CD14-positive monocyte (primary cell): Measurements from ENCODE around the gene TFDP2. TPM values are rescaled to one million over a fixed set of nuclear protein-coding genes. Genes with fewer than 3 reads are reported as not detected.

Experiments
- DNase-seq, 3 donors: peaks; one replicate each; pipeline ENCODE4 v3.0.0-alpha.2; 2011 to 2022
- H2AFZ ChIP-seq: 2 replicates; pipeline ENCODE4 v1.6.0; 2012; ENCODE audit warnings: mild to moderate bottlenecking, low read depth, low read length, inconsistent platforms; ENCODE audit not compliant: insufficient read depth, poor library complexity, severe bottlenecking
- H3K27ac ChIP-seq, 2 donors: 1 replicate in 1 of 2; 2 replicates in 1 of 2; pipeline ENCODE4 v1.5.1; 2012 to 2013; ENCODE audit warnings: low read length in 2 of 2, control low read depth in 1 of 2, inconsistent platforms in 1 of 2, low read depth in 1 of 2, mild to moderate bottlenecking in 1 of 2
- H3K27me3 ChIP-seq, 2 donors: one replicate each; pipeline versions ENCODE4 v1.6.0 to v1.6.1; 2011 to 2013; ENCODE audit warnings: low read length in 2 of 2; ENCODE audit not compliant: control insufficient read depth in 2 of 2, insufficient read depth in 2 of 2
- H3K36me3 ChIP-seq, 2 donors: replicated peaks in 1 of 2; 1 replicate in 1 of 2; 2 replicates in 1 of 2; pipeline versions ENCODE4 v1.5.1 to v1.6.1; 2012 to 2013; ENCODE audit warnings: low read length in 2 of 2, control low read depth in 1 of 2, inconsistent platforms in 1 of 2, mild to moderate bottlenecking in 1 of 2; ENCODE audit not compliant: insufficient read depth in 2 of 2, control insufficient read depth in 1 of 2
- H3K4me1 ChIP-seq, 2 donors: 1 replicate in 1 of 2; 2 replicates in 1 of 2; pipeline versions ENCODE4 v1.5.1 to v1.6.1; 2012 to 2013; ENCODE audit warnings: low read length in 2 of 2, control low read depth in 1 of 2, inconsistent platforms in 1 of 2, mild to moderate bottlenecking in 1 of 2, moderate library complexity in 1 of 2; ENCODE audit not compliant: insufficient read depth in 2 of 2, control insufficient read depth in 1 of 2
- H3K4me2 ChIP-seq: replicated peaks from 2 replicates; pipeline ENCODE3; 2012; ENCODE audit warnings: low read length, moderate library complexity, mild to moderate bottlenecking; ENCODE audit not compliant: poor library complexity, severe bottlenecking; ENCODE audit errors: extremely low read depth
- H3K4me3 ChIP-seq, 3 experiments: fragments of 200-600 bp in 1 of 3; sonication (generic) in 1 of 3; replicated peaks in 1 of 3; 1 replicate in 2 of 3; 2 replicates in 1 of 3; pipeline ENCODE4 v1.5.1; 2011 to 2013; ENCODE audit warnings: low read length in 3 of 3, mild to moderate bottlenecking in 3 of 3, control low read depth in 2 of 3, low read depth in 2 of 3, inconsistent platforms in 1 of 3, moderate library complexity in 1 of 3
- H3K79me2 ChIP-seq: 2 replicates; pipeline ENCODE4 v1.6.0; 2012; ENCODE audit warnings: mild to moderate bottlenecking, control low read depth, inconsistent platforms, low read length, moderate library complexity; ENCODE audit not compliant: insufficient read depth
- H3K9ac ChIP-seq: 2 replicates; pipeline ENCODE4 v1.6.0; 2017; ENCODE audit warnings: low read length, mild to moderate bottlenecking; ENCODE audit not compliant: insufficient read depth, poor library complexity, severe bottlenecking
- H3K9me3 ChIP-seq, 2 donors: replicated peaks in 1 of 2; 1 replicate in 1 of 2; 2 replicates in 1 of 2; pipeline versions ENCODE4 v1.5.1 to v1.6.1; 2012 to 2013; ENCODE audit warnings: low read length in 2 of 2, control low read depth in 1 of 2; ENCODE audit not compliant: control insufficient read depth in 1 of 2, insufficient read depth in 1 of 2
- H4K20me1 ChIP-seq: 2 replicates; pipeline ENCODE4 v1.6.0; 2012; ENCODE audit warnings: mild to moderate bottlenecking, low read length, control low read depth, moderate library complexity; ENCODE audit not compliant: insufficient read depth
- H3K27ac Mint-ChIP-seq, 7 donors: one replicate each; pipeline ENCODE4 v1.8.0; 2020; ENCODE audit warnings: mild to moderate bottlenecking in 7 of 7, mixed read lengths in 7 of 7, moderate library complexity in 6 of 7, inconsistent platforms in 2 of 7
- H3K27me3 Mint-ChIP-seq, 3 donors: one replicate each; pipeline ENCODE4 v1.8.0; 2021 to 2022; ENCODE audit warnings: low read depth in 3 of 3, mild to moderate bottlenecking in 3 of 3, mixed read lengths in 3 of 3, moderate library complexity in 3 of 3, inconsistent platforms in 1 of 3
- H3K36me3 Mint-ChIP-seq, 2 donors: one replicate each; pipeline ENCODE4 v1.8.0; 2020; ENCODE audit warnings: mixed read lengths in 2 of 2, inconsistent platforms in 1 of 2, mild to moderate bottlenecking in 1 of 2
- H3K4me1 Mint-ChIP-seq: one replicate; pipeline ENCODE4 v1.8.0; 2020; ENCODE audit warnings: mild to moderate bottlenecking, mixed read lengths
- H3K4me3 Mint-ChIP-seq, 2 donors: one replicate each; pipeline ENCODE4 v1.8.0; 2020; ENCODE audit warnings: mild to moderate bottlenecking in 2 of 2, mixed read lengths in 2 of 2, moderate library complexity in 1 of 2
- H3K9me3 Mint-ChIP-seq, 7 donors: one replicate each; pipeline ENCODE4 v1.8.0; 2020 to 2022; ENCODE audit warnings: mixed read lengths in 7 of 7, mild to moderate bottlenecking in 6 of 7, moderate library complexity in 6 of 7, inconsistent platforms in 2 of 7
- CTCF ChIP-seq: fragments of 200-600 bp; IDR thresholded peaks from one replicate; pipeline ENCODE4 v1.8.0; 2022; ENCODE audit warnings: antibody characterized with exemption, mild to moderate bottlenecking
- WGBS: methylation state at CpG from one replicate; pipeline ENCODE4 v1.1.5; 2013; ENCODE audit warnings: missing lambda C conversion rate; ENCODE audit not compliant: insufficient coverage; 5-methylcytosine and 5-hydroxymethylcytosine counted together
- intact Hi-C, 2 donors: fragments of 100-400 bp; cut with micrococcal nuclease; formaldehyde crosslinking; loops; one replicate each; pipeline versions ENCODE4 v1.15.0 to v1.15.1; 2023
- polyA plus RNA-seq, 3 donors: library from polyadenylated mRNA; depleted of rRNA in 1 of 3; unstranded in 2 of 3; stranded (reverse) in 1 of 3; fragments of 300-500 nt in 2 of 3; fragments of >200 nt in 1 of 3; fragmentation: Illumina TruSeq in 2 of 3; gene quantifications; 1 replicate in 2 of 3; 2 replicates in 1 of 3; pipeline ENCODE4 v1.2.3, GENCODE V29; 2012 to 2021

Gene TFDP2
- polyA plus RNA-seq, 3 donors = 1.1 to 3.5 (median 1.7) TPM

- Histone ChIP-seq H2AFZ (no peak overlapping the region), H3K9me3 (no peaks in the 10 kb centered on the region), H3K4me1 (no peaks in the 10 kb centered on the region), H3K36me3 (no peaks in the 10 kb centered on the region), H3K9ac (no peak overlapping the region), H3K4me3 (no peak overlapping the region), H3K4me2 (no peak overlapping the region), H4K20me1 (no peaks in the 10 kb centered on the region), H3K79me2 (no peaks in the 10 kb centered on the region), H3K27ac (no peak overlapping the region), H3K27me3 (no peaks in the 10 kb centered on the region)
- intact Hi-C loops = loop anchor here (5.0 to 10.0 kb wide), 2 partner anchors 319 to 322 kb away; no protein-coding TSS in a partner anchor
- TF ChIP-seq CTCF = no peak
- no peaks in the 10 kb centered on the region for H3K4me1 Mint-ChIP-seq
- no peaks in the 10 kb centered on the region for H3K27me3 Mint-ChIP-seq
- peaks cover 6 to 21% of the 10 kb centered on the region in 2 donors for H3K36me3 Mint-ChIP-seq
- no peak for DNase-seq
- H3K9me3 Mint-ChIP-seq = no peaks in the 10 kb centered on the region
- H3K27ac Mint-ChIP-seq = peak overlapping the region in 2 of 7 donors; percentile 6 to 66
- 100% methylated on average over 2 of the region's 4 CpGs for WGBS
- H3K4me3 Mint-ChIP-seq = no peak overlapping the region
These were observed 186.0 kb downstream of the TFDP2 start for GRCh38 chr3:141963301-141963700.

- H3K27ac ChIP-seq = no peak overlapping the region
- H3K4me1 Mint-ChIP-seq = no peaks in the 10 kb centered on the region
- peaks cover 0 to 2% (median 0%) of the 10 kb centered on the region in 7 donors for H3K9me3 Mint-ChIP-seq
- intact Hi-C loops = loop anchor here (5.0 to 10.0 kb wide), 2 partner anchors 322 to 324 kb away; no protein-coding TSS in a partner anchor
- H3K27ac Mint-ChIP-seq = peak overlapping the region in 1 of 7 donors; percentile 20
- H3K9ac ChIP-seq = no peak overlapping the region
- H3K4me2 ChIP-seq = no peak overlapping the region
- WGBS = 83% methylated on average over 1 of the region's 3 CpGs
- TF ChIP-seq CTCF = no peak
- H3K9me3 ChIP-seq = no peaks in the 10 kb centered on the region
- no peaks in the 10 kb centered on the region for H3K27me3 Mint-ChIP-seq
- H3K79me2 ChIP-seq = no peaks in the 10 kb centered on the region
- no peaks in the 10 kb centered on the region for H4K20me1 ChIP-seq
- DNase-seq = no peak
- no peak overlapping the region for H2AFZ ChIP-seq
- H3K36me3 ChIP-seq = no peaks in the 10 kb centered on the region
- H3K4me3 Mint-ChIP-seq = no peak overlapping the region
- no peak overlapping the region for H3K4me3 ChIP-seq
- no peaks in the 10 kb centered on the region for H3K4me1 ChIP-seq
- peaks cover 6 to 10% of the 10 kb centered on the region in 2 donors for H3K36me3 Mint-ChIP-seq
- no peaks in the 10 kb centered on the region for H3K27me3 ChIP-seq
These were observed 188.6 kb downstream of the TFDP2 start for GRCh38 chr3:141960731-141961130.
